Measurements from ENCODE around the gene G2E3. TPM values are rescaled to one million over a fixed set of nuclear protein-coding genes. Genes with fewer than 3 reads are reported as not detected.

Gene G2E3
- total and polyA plus RNA-seq, 2 donors (not counting 3 experiments of a cell fraction or from before 2014, with no cell fraction given): 4.2 to 34.8 TPM

GRCh38 chr14:30572771-30573170, 13.8 kb downstream of the G2E3 start:
- dilution Hi-C loops (cut with MboI; ENCODE audit: extremely low pct_ligation_motif_present, low sequenced_read_pairs): no loop called here
- Histone ChIP-seq H3K79me2 (ENCODE audit: control insufficient read depth, insufficient read depth, low read length) (peaks cover 100% of the 10 kb centered on the region), H4K20me1 (replicated peaks; ENCODE audit: control insufficient read depth, extremely low read depth, insufficient read depth, low read length) (peaks cover 7% of the 10 kb centered on the region), H3K9ac (replicated peaks; ENCODE audit: extremely low read depth, insufficient read depth, low read length) (no peak overlapping the region), H3K27ac (ENCODE audit: insufficient read depth, low read depth, low read length) (peak overlapping the region; percentile 23), H3K9me1 (replicated peaks; ENCODE audit: control insufficient read depth, extremely low read depth, insufficient read depth, low read length) (peaks cover 2% of the 10 kb centered on the region), H3K4me1 (ENCODE audit: control insufficient read depth, extremely low read depth, insufficient read depth, low read length) (peaks cover 11% of the 10 kb centered on the region), H3K9me3 (replicated peaks; ENCODE audit: control insufficient read depth, insufficient read depth, low read length) (no peaks in the 10 kb centered on the region), H3K36me3 (ENCODE audit: control insufficient read depth in 2 of 2, extremely low read depth in 1 of 2, insufficient read depth in 2 of 2, low read length in 2 of 2) (no peaks in the 10 kb centered on the region), H2AFZ (ENCODE audit: low read depth, low read length) (no peak overlapping the region), H3K4me3 (replicated peaks in 1 of 3; ENCODE audit: insufficient read depth in 1 of 3, low read depth in 1 of 3, low read length in 3 of 3) (no peak overlapping the region), H3K27me3 (ENCODE audit: control insufficient read depth in 2 of 2, insufficient read depth in 2 of 2, low read length in 2 of 2) (no peaks in the 10 kb centered on the region), H3K4me2 (ENCODE audit: insufficient read depth, low read length) (peak overlapping the region; percentile 24)
- intact Hi-C loops (cut with micrococcal nuclease): no loop called here
- POLR2A ChIA-PET: no interaction called here
- no peak for DNase-seq (ENCODE audit: low read depth, low spot score)
- no peak for FAIRE-seq
- CTCF ChIA-PET: interaction anchor here (1.4 kb wide), 1 partner anchor 198 kb away, joined by 3 read pairs; no protein-coding TSS in a partner anchor
- no TSS peak for BruUV-seq (replicated peaks)
- TF ChIP-seq POLR2A (IDR thresholded peaks at IDR 0.05; ENCODE audit: low read depth, low read length) (no peak), POLR2AphosphoS5 (IDR thresholded peaks at IDR 0.05; ENCODE audit: insufficient read depth, low read depth, low read length) (no peak), GATA2 (IDR thresholded peaks at IDR 0.05; ENCODE audit: insufficient read depth, insufficient read length, low read depth, low read length) (no peak), JUN (IDR thresholded peaks at IDR 0.05; ENCODE audit: borderline replicate concordance, insufficient read depth, insufficient read length, low read depth) (no peak), FOS (IDR thresholded peaks at IDR 0.05; ENCODE audit: borderline replicate concordance, insufficient read depth, low read length) (no peak), CTCF (IDR thresholded peaks at IDR 0.05; ENCODE audit: extremely low read depth in 1 of 2, insufficient read depth in 1 of 2, low read depth in 1 of 2, low read length in 2 of 2) (no peak), MYC (IDR thresholded peaks at IDR 0.05; ENCODE audit: low read depth, low read length) (no peak)
- TF ChIP-seq, protein P1, sequence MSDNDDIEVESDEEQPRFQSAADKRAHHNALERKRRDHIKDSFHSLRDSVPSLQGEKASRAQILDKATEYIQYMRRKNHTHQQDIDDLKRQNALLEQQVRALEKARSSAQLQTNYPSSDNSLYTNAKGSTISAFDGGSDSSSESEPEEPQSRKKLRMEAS (IDR thresholded peaks at IDR 0.05; ENCODE audit: insufficient read depth, insufficient read length): no peak

Data from endothelial cell of umbilical vein (primary cell).